HG02870 (cell line): Measurements from ENCODE around the gene ZNF628.
"Not testable (repeated sequence)": the region's sequence is repeated elsewhere in the genome, so short reads cannot be mapped to it uniquely, and the experiment has no call there.

Source experiments
- ATAC-seq: cut with Tn5 transposase; IDR thresholded peaks from one replicate; pipeline ENCODE4 v1.9.1; 2021; ENCODE audit warnings: mild to moderate bottlenecking, moderate library complexity; ENCODE audit not compliant: unreplicated experiment

The ZNF628 gene

GRCh38 chr19:55495646-55496349 is 19.4 kb downstream of the ZNF628 start:
- no peak for ATAC-seq

GRCh38 chr19:55496820-55497219 is 20.4 kb downstream of the ZNF628 start:
- not testable (repeated sequence) for ATAC-seq

- ATAC-seq, result no peak
Observed at GRCh38 chr19:55497763-55498162, 21.3 kb downstream of the ZNF628 start.

- no peak for ATAC-seq
Observed at GRCh38 chr19:55498246-55498840, 21.9 kb downstream of the ZNF628 start.

DNA sequence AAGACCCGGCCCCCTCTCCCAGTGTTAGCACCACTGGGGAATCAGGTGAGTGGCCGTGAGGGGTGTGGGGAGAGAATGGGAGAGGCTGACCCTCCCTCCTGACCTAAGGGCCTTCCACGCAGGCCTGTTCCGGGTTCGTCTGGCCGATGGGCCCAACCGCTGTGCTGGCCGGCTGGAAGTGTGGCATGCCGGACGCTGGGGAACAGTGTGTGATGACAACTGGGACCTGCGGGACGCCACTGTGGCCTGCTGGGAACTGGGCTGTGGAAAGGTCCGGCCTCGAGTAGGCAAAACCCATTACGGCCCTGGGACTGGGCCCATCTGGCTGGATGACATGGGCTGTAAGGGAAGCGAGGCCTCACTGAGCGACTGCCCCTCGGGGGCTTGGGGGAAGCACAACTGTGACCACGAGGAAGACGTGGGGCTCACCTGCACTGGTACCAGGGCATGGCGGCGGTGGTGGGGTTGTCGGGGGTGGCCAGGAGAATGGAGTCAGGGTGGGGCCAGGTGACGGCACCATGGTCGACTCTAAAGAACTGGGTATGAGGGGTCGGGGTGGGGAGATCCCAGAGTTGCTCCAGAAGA is 24.0 kb downstream of the ZNF628 start:
- ATAC-seq, result no peak

DNA sequence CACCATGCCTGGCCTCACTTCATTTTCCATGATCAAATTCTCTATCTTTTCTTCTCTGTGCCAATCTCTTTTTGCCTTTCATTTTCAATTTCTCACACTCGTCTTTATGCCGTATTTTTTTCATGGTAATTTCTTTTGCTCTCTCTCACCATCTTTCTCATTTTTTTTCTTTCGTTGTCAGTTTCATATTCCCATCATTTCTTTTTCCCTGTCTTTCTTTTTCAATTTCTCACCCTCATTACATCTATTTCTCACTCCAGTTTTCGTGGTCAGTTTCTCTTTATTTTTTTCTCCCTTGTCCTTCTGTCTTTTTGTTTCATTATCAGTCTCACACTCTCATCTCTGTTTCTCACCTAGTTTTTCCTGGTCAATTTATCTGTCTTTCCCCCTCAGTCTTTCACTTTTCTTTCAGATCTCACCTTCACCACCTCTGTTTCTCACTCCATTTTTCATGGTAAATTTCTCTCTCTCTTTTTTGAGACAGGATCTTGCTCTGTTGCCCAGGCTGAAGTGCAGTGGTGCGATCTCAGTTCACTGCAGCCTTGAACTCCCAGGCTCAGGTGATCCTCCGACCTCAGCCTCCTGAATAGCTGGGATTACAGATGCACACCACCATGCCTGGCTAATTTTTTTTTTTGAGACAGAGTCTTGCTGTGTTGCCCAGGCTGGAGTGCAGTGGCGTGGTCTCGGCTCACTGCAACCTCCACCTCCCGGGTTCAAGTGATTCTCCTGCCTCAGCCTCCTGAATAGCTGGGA is 26.0 kb downstream of the ZNF628 start:
- ATAC-seq, result no peak

DNA sequence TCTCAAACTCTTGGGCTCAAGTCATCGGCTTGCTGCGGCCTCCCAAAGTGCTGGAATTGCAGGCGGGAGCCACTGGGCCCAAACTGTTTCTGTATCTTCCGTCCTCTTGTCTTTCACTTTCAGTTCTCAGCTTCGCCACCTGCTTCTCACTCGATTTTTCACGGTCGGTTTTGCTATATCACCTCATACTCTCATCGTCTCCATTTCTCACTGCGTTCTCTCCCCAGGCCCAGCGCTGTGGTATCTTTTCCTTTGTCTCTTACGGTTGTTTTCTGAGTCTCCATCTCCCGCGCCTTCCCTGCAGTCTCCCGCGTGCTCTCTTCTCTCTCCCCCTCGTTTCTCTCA is 26.7 kb downstream of the ZNF628 start:
- no peak for ATAC-seq

DNA sequence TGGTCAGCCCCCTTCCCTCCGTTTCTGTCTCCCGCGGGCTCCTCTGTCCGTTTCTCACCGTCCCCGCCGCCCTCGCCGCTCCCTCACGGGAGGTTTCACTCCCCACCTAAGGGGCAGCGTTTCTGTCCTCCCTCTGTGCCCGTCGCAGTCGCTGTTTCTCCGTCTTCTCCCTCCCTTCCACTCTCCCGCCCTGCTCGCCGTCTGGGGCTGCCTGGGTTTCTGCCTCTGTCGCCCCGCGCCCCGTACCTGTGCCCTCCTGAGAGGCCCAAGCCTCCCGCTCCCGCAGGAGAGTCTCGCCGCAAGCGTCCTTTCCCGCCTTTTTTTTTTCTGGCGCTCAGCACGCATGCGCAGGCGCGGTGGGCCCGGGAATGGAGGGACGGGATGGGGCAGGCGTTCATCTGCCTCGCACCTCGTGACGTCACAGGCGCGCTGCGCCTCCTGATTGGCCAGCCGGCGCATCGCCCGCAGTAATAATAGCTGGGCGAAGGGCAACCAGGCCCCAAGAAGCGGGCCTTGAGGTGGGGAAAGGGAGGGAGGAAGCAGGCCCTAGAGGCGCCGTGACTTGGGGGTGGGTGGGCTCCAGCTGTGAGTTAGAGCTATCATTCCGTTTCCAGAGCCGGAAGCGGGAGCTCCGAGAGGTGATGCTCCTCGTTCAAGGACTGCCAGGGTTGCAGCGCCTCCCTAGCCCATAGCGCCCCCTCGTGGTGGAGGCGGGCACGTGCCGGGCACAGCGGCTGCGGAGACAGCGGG is 27.3 kb downstream of the ZNF628 start:
- peak; percentile 94 for ATAC-seq

- no peak for ATAC-seq
Observed at GRCh38 chr19:55504252-55504603, 27.8 kb downstream of the ZNF628 start.

GRCh38 chr19:55504981-55505380 is 28.6 kb downstream of the ZNF628 start:
- no peak for ATAC-seq

- no peak for ATAC-seq
Observed at GRCh38 chr19:55508120-55508519, 31.7 kb downstream of the ZNF628 start.

GRCh38 chr19:55516878-55517620 is 40.6 kb downstream of the ZNF628 start:
- peak; percentile 99 for ATAC-seq

DNA sequence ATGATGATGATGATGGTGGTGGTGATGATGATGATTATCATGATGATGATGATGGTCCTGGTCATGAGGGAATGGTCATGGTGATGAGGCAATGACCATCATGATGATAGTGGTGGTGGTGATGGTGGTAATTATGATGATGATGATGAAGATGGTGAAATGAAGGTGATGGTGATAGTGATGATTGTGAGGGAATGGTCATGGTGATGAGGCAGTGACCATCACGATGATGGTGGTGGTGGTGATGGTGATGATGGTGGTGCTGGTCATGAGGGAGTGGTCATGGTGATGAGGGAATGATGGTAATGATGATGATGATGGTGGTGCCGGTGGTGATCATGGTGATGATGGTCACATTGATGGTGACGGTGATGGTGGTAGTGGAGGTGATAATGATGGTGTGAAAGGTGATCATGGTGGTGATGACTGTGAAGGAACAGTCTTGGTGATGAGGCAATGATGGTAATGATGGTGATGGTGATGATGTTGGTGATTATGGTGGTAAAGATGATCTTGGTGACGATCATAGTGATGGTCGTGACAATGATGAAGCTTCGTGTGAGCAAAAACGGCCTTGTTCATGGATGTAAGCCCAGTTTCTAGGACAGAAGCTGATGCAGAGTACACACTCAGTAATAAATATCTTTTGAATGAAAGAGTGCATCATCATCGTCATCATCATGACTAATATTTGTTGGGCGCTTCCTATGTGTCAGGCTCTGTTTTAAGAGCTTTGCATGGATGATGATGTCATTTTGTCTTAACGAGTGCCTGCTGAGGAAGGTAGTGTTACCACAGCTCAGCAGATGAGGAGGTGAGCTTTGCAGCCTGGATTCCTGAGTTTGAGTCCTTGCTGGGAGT is 43.3 kb downstream of the ZNF628 start:
- no peak for ATAC-seq

DNA sequence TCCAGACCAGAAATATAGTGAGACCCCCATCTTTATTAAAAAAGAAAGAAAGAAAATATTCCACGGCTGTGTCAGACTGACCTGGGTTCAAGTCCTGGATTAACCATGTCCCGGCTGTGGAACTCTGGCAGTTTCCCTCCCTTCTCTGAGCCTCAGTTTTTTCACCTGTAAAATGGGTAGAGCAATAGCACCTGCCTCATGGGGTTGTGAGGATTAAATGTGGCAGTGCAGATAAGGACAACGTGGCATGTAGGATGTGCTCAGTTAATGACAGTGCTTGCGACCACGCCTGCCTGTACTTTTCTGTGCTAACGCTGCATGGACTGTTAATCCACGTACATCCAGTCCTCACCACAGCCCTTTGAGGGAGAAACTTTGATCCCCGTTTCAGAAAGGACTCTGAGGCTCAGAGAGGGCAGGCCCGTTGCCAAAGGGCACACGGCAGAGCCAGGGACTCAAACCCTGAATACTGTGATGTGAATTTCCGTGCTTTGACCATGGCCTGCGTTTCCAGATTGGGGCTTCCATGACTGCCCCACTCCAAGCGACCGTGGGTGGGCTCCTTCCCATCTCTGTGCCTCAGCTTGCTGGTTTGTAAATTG is 44.4 kb downstream of the ZNF628 start:
- ATAC-seq, result no peak

GRCh38 chr19:55525289-55526101 is 49.1 kb downstream of the ZNF628 start:
- no peak for ATAC-seq

- ATAC-seq, result no peak
Observed at GRCh38 chr19:55526216-55527196, 50.1 kb downstream of the ZNF628 start.
